ENCODE data around the gene CGAS. TPM values are rescaled to one million over a fixed set of nuclear protein-coding genes. Genes with fewer than 3 reads are reported as not detected.
"Not testable (repeated sequence)": the region's sequence is repeated elsewhere in the genome, so short reads cannot be mapped to it uniquely, and the experiment has no call there.

CGAS gene
- total RNA-seq, 1 experiment from 2014 or later = 4.6 TPM

GRCh38 chr6:73388433-73388799 is 63.7 kb downstream of the CGAS start:
- ChIA-PET POLR2A (ENCODE audit: low non-redundant PET) (no interaction called here), CTCF (interaction anchor here (0.5 to 1.0 kb wide), 6 partner anchors 10 to 264 kb away, joined by 3 to 5 read pairs (median 4); no protein-coding TSS in a partner anchor)
- intact Hi-C loops (cut with micrococcal nuclease; ENCODE audit: unreplicated experiment) = loop anchor here (5.0 kb wide), 1 partner anchor 101 kb away; no protein-coding TSS in a partner anchor
- no TSS peak for BruUV-seq (replicated peaks)
- TF ChIP-seq CTCF (conservative IDR thresholded peaks at IDR 0.05; ENCODE audit: low read depth, low read length) = no peak
- TF ChIP-seq EZH2 (IDR thresholded peaks at IDR 0.05; ENCODE audit: borderline replicate concordance, low read depth, low read length, poor library complexity, severe bottlenecking) = no peak
- Histone ChIP-seq H3K27me3 (replicated peaks; ENCODE audit: insufficient read depth, low read depth, low read length, poor library complexity) (no peaks in the 10 kb centered on the region), H3K4me1 (ENCODE audit: insufficient read depth, low read length, poor library complexity, severe bottlenecking) (no peaks in the 10 kb centered on the region), H3K9me3 (ENCODE audit: low read depth, low read length, poor library complexity, severe bottlenecking) (no peaks in the 10 kb centered on the region), H3K27ac (ENCODE audit: low read depth, low read length, poor library complexity, severe bottlenecking) (no peak overlapping the region), H3K36me3 (ENCODE audit: insufficient read depth, low read length, poor library complexity, severe bottlenecking) (no peaks in the 10 kb centered on the region), H3K4me3 (ENCODE audit: low read depth, low read length, poor library complexity, severe bottlenecking) (peak overlapping the region; percentile 51)
- DNase-seq (ENCODE audit: low spot score) = peak; percentile 7

GRCh38 chr6:73382462-73383113 is 69.5 kb downstream of the CGAS start:
- Histone ChIP-seq H3K27ac (ENCODE audit: low read depth, low read length, poor library complexity, severe bottlenecking) (no peak overlapping the region), H3K27me3 (replicated peaks; ENCODE audit: insufficient read depth, low read depth, low read length, poor library complexity) (no peaks in the 10 kb centered on the region), H3K4me1 (ENCODE audit: insufficient read depth, low read length, poor library complexity, severe bottlenecking) (no peaks in the 10 kb centered on the region), H3K9me3 (ENCODE audit: low read depth, low read length, poor library complexity, severe bottlenecking) (no peaks in the 10 kb centered on the region), H3K4me3 (ENCODE audit: low read depth, low read length, poor library complexity, severe bottlenecking) (no peak overlapping the region), H3K36me3 (ENCODE audit: insufficient read depth, low read length, poor library complexity, severe bottlenecking) (no peaks in the 10 kb centered on the region)
- no peak for DNase-seq (ENCODE audit: low spot score)
- intact Hi-C loops (cut with micrococcal nuclease; ENCODE audit: unreplicated experiment) = no loop called here
- TF ChIP-seq EZH2 (IDR thresholded peaks at IDR 0.05; ENCODE audit: borderline replicate concordance, low read depth, low read length, poor library complexity, severe bottlenecking) = no peak
- no peak for TF ChIP-seq CTCF (conservative IDR thresholded peaks at IDR 0.05; ENCODE audit: low read depth, low read length)
- no TSS peak for BruUV-seq (replicated peaks)
- POLR2A ChIA-PET (ENCODE audit: low non-redundant PET) = no interaction called here
- CTCF ChIA-PET = no interaction called here

GRCh38 chr6:73381531-73381930 is 70.6 kb downstream of the CGAS start:
- H3K4me3 ChIP-seq (ENCODE audit: low read depth, low read length, poor library complexity, severe bottlenecking); DNase-seq (ENCODE audit: low spot score); H3K4me1 ChIP-seq (ENCODE audit: insufficient read depth, low read length, poor library complexity, severe bottlenecking); H3K27me3 ChIP-seq (replicated peaks; ENCODE audit: insufficient read depth, low read depth, low read length, poor library complexity); H3K27ac ChIP-seq (ENCODE audit: low read depth, low read length, poor library complexity, severe bottlenecking); H3K36me3 ChIP-seq (ENCODE audit: insufficient read depth, low read length, poor library complexity, severe bottlenecking); intact Hi-C loops (cut with micrococcal nuclease; ENCODE audit: unreplicated experiment); CTCF ChIA-PET; POLR2A ChIA-PET (ENCODE audit: low non-redundant PET); H3K9me3 ChIP-seq (ENCODE audit: low read depth, low read length, poor library complexity, severe bottlenecking); BruUV-seq (replicated peaks): not testable (repeated sequence)

- CTCF ChIA-PET = no interaction called here
- no peak for DNase-seq (ENCODE audit: low spot score)
- no peak for TF ChIP-seq CTCF (conservative IDR thresholded peaks at IDR 0.05; ENCODE audit: low read depth, low read length)
- no peak for TF ChIP-seq EZH2 (IDR thresholded peaks at IDR 0.05; ENCODE audit: borderline replicate concordance, low read depth, low read length, poor library complexity, severe bottlenecking)
- POLR2A ChIA-PET (ENCODE audit: low non-redundant PET) = no interaction called here
- H3K4me3 ChIP-seq (ENCODE audit: low read depth, low read length, poor library complexity, severe bottlenecking) = no peak overlapping the region
- BruUV-seq (replicated peaks) = no TSS peak
- H3K27ac ChIP-seq (ENCODE audit: low read depth, low read length, poor library complexity, severe bottlenecking) = no peak overlapping the region
- no peaks in the 10 kb centered on the region for H3K27me3 ChIP-seq (replicated peaks; ENCODE audit: insufficient read depth, low read depth, low read length, poor library complexity)
- intact Hi-C loops (cut with micrococcal nuclease; ENCODE audit: unreplicated experiment) = no loop called here
- no peaks in the 10 kb centered on the region for H3K36me3 ChIP-seq (ENCODE audit: insufficient read depth, low read length, poor library complexity, severe bottlenecking)
- H3K9me3 ChIP-seq (ENCODE audit: low read depth, low read length, poor library complexity, severe bottlenecking) = no peaks in the 10 kb centered on the region
- no peaks in the 10 kb centered on the region for H3K4me1 ChIP-seq (ENCODE audit: insufficient read depth, low read length, poor library complexity, severe bottlenecking)
These were observed 74.9 kb downstream of the CGAS start for GRCh38 chr6:73377225-73377624.
